Ishikawa (cell line): ENCODE measurements around the gene PF4V1.

ENCODE experiments used
- CEBPB ChIP-seq: IDR thresholded peaks from 2 replicates; pipeline ENCODE4 v1.6.1; 2012
- CREB1 ChIP-seq: IDR thresholded peaks from 2 replicates; pipeline ENCODE4 v1.6.1; 2012; ENCODE audit warnings: low read depth
- EGR1 ChIP-seq: IDR thresholded peaks from 2 replicates; pipeline ENCODE4 v1.6.1; 2012
- EP300 ChIP-seq: IDR thresholded peaks from 2 replicates; pipeline ENCODE4 v1.6.1; 2012; ENCODE audit warnings: borderline replicate concordance
- FOXM1 ChIP-seq: IDR thresholded peaks from 2 replicates; pipeline ENCODE4 v1.6.1; 2012; ENCODE audit warnings: low read depth, borderline replicate concordance
- NFIC ChIP-seq: IDR thresholded peaks from 2 replicates; pipeline ENCODE4 v1.6.1; 2012
- RAD21 ChIP-seq: IDR thresholded peaks from 2 replicates; pipeline ENCODE4 v1.6.1; 2012; ENCODE audit warnings: low read depth
- TAF1 ChIP-seq: IDR thresholded peaks from 2 replicates; pipeline ENCODE4 v1.6.1; 2012; ENCODE audit warnings: low read depth, mild to moderate bottlenecking
- TCF12 ChIP-seq: IDR thresholded peaks from 2 replicates; pipeline ENCODE4 v1.6.1; 2012; ENCODE audit warnings: low read depth
- TEAD4 ChIP-seq: IDR thresholded peaks from 2 replicates; pipeline ENCODE4 v1.6.1; 2012
- YY1 ChIP-seq: IDR thresholded peaks from 2 replicates; pipeline ENCODE4 v1.6.1; 2012; ENCODE audit warnings: low read depth
- ZBTB7A ChIP-seq: IDR thresholded peaks from 2 replicates; pipeline ENCODE4 v1.6.1; 2012; ENCODE audit warnings: low read depth
- TF ChIP-seq, protein P1 (sequence below): IDR thresholded peaks from 2 replicates; pipeline ENCODE4 v1.6.1; 2012; ENCODE audit warnings: low read depth, mild to moderate bottlenecking
- TF ChIP-seq, protein P2 (sequence below): IDR thresholded peaks from 2 replicates; pipeline ENCODE4 v1.6.1; 2012
- TF ChIP-seq, protein P3 (sequence below): IDR thresholded peaks from 2 replicates; pipeline ENCODE4 v1.6.1; 2012

Gene PF4V1

GRCh38 chr4:73864365-73864764, 11.3 kb downstream of the PF4V1 start:
- TF ChIP-seq EP300, result no peak
- TF ChIP-seq ZBTB7A, result no peak
- TF ChIP-seq FOXM1, result no peak
- TF ChIP-seq CREB1, result no peak
- peak; percentile 73 for TF ChIP-seq RAD21
- no peak for TF ChIP-seq YY1

GRCh38 chr4:73864961-73865360, 11.9 kb downstream of the PF4V1 start:
- TF ChIP-seq, protein P1, sequence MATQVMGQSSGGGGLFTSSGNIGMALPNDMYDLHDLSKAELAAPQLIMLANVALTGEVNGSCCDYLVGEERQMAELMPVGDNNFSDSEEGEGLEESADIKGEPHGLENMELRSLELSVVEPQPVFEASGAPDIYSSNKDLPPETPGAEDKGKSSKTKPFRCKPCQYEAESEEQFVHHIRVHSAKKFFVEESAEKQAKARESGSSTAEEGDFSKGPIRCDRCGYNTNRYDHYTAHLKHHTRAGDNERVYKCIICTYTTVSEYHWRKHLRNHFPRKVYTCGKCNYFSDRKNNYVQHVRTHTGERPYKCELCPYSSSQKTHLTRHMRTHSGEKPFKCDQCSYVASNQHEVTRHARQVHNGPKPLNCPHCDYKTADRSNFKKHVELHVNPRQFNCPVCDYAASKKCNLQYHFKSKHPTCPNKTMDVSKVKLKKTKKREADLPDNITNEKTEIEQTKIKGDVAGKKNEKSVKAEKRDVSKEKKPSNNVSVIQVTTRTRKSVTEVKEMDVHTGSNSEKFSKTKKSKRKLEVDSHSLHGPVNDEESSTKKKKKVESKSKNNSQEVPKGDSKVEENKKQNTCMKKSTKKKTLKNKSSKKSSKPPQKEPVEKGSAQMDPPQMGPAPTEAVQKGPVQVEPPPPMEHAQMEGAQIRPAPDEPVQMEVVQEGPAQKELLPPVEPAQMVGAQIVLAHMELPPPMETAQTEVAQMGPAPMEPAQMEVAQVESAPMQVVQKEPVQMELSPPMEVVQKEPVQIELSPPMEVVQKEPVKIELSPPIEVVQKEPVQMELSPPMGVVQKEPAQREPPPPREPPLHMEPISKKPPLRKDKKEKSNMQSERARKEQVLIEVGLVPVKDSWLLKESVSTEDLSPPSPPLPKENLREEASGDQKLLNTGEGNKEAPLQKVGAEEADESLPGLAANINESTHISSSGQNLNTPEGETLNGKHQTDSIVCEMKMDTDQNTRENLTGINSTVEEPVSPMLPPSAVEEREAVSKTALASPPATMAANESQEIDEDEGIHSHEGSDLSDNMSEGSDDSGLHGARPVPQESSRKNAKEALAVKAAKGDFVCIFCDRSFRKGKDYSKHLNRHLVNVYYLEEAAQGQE, result no peak
- TF ChIP-seq EGR1 (no peak), TEAD4 (no peak), NFIC (no peak), TCF12 (no peak), CEBPB (no peak), FOXM1 (no peak), RAD21 (no peak), YY1 (no peak), TAF1 (no peak), ZBTB7A (no peak), EP300 (no peak), CREB1 (no peak)
- TF ChIP-seq, protein P2, sequence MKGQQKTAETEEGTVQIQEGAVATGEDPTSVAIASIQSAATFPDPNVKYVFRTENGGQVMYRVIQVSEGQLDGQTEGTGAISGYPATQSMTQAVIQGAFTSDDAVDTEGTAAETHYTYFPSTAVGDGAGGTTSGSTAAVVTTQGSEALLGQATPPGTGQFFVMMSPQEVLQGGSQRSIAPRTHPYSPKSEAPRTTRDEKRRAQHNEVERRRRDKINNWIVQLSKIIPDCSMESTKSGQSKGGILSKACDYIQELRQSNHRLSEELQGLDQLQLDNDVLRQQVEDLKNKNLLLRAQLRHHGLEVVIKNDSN, result no peak
- TF ChIP-seq, protein P3, sequence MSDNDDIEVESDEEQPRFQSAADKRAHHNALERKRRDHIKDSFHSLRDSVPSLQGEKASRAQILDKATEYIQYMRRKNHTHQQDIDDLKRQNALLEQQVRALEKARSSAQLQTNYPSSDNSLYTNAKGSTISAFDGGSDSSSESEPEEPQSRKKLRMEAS, result no peak

- TF ChIP-seq CEBPB (no peak), EP300 (no peak), EGR1 (no peak), NFIC (no peak), FOXM1 (no peak), TCF12 (no peak), RAD21 (no peak), TEAD4 (no peak), TAF1 (no peak), ZBTB7A (no peak), CREB1 (no peak), YY1 (no peak)
- TF ChIP-seq, protein P3, result no peak
- TF ChIP-seq, protein P2, result no peak
- TF ChIP-seq, protein P1, result no peak
These were observed 12.5 kb downstream of the PF4V1 start for GRCh38 chr4:73865431-73866096.

DNA sequence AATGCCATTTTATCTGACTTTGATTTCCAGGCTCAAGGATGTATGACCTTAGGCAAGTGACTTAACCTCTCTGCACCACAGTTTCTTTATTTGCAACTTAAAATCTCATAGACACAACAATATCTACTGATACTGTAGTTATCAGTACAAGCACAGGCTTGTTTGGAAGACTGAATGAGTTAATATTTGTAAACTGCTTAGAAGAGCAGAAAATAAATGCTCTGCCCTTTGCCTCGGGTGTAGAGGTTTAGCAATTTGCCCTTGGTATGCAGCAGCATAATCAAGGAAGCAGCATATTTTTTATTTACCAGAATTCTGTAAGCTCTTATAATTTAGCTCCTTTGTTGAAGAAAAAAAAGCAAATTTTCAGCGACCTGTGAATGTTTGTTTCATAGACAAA, 13.2 kb downstream of the PF4V1 start:
- TF ChIP-seq, protein P1, result no peak
- no peak for TF ChIP-seq TEAD4
- TF ChIP-seq CEBPB, result no peak
- TF ChIP-seq TAF1, result no peak
- TF ChIP-seq YY1, result no peak
- TF ChIP-seq EGR1, result no peak
- TF ChIP-seq, protein P2, result no peak
- no peak for TF ChIP-seq EP300
- TF ChIP-seq NFIC, result no peak
- no peak for TF ChIP-seq RAD21
- no peak for TF ChIP-seq CREB1
- TF ChIP-seq TCF12, result no peak
- TF ChIP-seq ZBTB7A, result no peak
- no peak for TF ChIP-seq FOXM1
- TF ChIP-seq, protein P3, result no peak
